IPS-11a (cell line): Measurements from ENCODE around the gene WDR38.
A peak's percentile ranks its signal among the peaks of the same experiment; 100 is the strongest.
"Not testable (repeated sequence)": the region's sequence is repeated elsewhere in the genome, so short reads cannot be mapped to it uniquely, and the experiment has no call there.

Experiments
- H3K4me3 ChIP-seq: one replicate; pipeline ENCODE4 v1.5.1; 2013; ENCODE audit warnings: low read depth, low read length, control low read depth

Gene WDR38

DNA sequence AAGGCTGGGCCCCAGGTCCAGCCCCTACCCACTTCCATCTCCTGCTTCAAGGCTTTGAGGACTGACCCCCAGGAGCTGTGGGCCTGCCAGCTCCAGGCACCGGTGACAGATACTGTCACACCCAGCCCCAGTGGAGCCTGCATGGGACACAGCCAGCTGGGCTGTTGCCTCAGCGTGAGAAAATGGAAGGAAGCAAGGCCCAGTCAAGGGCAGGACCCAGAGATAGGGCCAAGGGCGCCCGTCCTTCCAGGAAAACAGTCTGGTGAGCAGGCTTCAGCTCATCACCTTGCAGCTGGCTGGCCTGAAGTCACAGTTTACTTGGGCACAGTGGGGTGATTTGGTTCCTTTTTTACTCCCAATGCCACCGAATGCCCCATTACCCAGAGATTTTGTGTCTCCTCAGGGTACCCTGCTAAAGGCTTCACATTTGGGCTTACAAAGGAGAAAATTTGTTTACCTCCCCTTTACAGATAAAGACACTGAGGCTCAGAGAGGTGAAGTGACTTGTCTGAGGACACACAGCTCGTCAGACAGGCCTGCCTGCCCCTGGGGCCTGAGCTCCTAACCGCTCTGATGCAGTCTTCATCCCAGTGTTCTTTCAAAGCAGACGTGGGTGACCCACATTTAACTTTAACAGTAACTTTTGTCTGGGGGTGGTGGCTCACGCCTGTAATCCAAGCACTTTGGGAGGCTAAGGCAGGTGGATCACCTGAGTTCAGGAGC lies 21.5 kb upstream of the WDR38 start:
- H3K4me3 ChIP-seq, result no peak overlapping the region

DNA sequence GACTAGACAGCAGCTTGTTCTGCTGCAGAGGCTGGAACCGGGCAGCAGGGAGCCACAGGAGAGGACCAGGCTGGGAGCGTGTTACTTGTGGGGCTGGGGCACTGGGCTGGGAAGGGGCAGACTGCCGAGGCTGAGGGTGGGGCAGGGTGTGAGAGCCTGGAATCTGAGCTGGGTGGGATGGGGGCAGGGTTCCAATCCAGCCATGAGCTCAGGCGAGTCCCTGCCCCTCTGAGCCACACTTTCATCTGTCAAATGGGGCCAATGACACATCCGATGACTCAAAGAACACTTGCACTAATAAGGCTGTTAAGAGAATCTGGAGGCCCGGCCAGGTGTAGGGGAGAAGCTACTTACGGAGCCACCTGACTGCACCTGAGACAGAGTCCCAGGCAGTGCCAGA lies 18.7 kb upstream of the WDR38 start:
- H3K4me3 ChIP-seq, result no peak overlapping the region

DNA sequence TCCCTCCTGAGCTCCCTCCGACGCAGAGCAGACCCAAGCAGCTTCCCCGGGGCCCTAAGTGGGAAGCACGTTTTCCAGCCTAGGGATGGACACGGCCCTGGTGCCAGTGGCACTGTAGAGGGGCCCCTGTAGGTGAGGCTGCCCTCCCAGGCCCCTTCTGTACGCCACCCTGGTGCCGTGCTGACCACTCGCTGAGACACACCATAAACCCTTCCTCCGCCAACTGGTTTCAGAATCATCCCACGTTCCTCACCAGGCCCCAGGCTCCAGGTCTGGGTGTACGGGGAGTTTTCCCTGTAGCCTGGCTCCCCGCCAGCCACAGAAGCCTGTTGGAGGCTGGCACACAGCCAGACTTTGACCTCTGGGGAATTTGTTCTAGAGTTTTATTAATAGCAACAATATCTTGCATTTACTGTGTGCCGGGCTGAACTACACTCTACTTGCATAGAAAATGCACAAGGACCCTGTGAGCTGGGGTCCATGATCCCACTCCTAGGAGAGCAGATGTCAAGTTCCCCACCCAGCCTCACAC lies 18.2 kb upstream of the WDR38 start:
- no peak overlapping the region for H3K4me3 ChIP-seq

DNA sequence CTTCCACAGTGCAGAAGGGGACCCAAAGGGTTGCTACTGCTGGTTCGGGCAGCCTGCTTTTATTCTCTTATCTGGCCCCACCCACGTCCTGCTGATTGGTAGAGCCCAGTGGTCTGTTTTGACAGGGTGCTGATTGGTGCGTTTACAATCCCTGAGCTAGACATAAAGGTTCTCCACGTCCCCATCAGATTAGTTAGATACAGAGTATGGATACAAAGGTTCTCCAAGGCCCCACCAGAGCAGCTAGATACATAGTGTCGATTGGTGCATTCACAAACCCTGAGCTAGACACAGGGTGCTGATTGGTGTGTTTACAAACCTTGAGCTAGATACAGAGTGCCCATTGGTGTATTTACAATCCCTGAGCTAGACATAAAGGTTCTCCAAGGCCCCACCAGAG lies 15.1 kb upstream of the WDR38 start:
- H3K4me3 ChIP-seq, result not testable (repeated sequence)

DNA sequence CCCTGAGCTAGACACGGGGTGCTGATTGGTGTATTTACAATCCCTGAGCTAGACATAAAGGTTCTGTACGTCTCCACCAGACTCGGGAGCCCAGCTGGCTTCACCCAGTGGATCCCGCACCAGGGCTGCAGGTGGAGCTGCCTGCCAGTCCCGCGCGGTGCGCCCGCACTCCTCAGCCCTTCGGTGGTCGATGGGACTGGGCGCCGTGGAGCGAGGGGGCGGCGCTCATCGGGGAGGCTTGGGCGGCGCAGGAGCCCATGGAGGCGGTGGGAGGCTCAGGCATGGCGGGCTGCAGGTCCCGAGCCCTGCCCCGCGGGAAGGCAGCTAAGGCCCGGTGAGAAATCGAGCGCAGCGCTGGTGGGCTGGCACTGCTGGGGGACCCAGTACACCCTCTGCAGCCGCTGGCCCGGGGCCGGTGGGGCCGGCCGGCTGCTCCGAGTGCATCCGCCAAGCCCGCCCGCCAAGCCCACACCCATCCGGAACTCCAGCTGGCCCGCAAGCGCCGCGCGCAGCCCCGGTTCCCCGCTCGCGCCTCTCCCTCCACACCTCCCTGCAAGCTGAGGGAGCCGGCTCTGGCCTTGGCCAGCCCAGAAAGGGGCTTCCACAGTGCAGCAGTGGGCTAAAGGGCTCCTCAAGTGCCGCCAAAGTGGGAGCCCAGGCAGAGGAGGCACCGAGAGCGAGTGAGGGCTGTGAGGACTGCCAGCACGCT lies 14.5 kb upstream of the WDR38 start:
- not testable (repeated sequence) for H3K4me3 ChIP-seq

DNA sequence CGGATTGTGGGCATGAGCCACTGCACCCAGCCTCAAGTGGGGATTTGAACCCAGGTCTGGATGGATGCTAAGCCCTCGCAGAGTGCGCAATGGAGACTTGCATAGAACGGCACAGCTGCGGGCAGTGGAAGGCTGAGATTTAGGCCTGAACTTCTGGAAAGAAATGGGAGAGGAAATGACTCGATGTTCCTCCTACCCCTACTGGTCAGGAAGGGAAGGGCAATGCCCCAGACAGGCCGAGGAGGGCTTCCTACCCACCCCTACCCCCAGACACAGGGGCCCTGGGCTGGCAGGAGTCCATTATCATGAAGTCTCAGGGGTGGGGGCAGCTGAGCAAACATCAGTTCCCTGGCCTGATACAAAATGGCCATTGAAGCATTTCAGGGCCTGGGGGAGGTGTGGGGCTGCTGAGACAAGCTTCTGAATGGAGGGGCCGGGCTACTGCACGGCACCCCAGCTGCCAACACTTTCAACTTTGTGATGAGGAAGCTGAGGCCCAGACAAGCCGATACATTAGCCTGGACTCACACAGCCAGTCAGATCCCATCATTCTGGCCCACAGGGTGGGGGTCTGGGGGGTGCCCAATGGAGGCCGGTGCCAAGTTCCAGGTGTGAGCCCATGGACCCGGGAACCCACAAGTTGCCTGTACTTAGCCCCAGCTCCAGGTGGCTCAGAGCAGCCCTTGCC lies 13.5 kb upstream of the WDR38 start:
- no peak overlapping the region for H3K4me3 ChIP-seq

DNA sequence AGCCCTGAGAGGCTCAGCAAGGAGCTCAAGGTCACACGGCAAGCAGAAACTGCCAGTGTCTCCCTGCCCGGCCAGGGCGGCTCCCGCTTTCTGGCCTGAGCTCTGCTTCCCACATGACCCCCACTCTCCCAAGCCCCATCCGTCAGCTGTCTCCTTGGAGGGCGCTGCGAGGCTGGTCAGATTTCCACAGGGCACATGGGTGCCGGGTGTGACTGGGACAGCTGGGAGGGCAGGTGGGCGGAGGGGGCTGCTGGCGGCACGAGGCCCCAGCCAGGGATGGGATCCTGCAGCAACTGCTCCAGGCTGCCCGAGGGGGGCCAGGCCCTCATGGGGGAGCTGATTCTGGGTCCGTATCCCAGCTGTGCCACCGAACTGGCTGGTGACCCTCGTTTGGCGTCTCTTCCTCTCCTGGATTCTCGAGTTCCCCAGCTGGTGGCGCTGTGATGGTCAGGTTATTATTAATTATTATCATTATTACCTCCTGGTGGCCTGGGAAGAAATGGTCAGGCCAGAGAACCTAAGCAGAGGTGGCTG lies 12.9 kb upstream of the WDR38 start:
- no peak overlapping the region for H3K4me3 ChIP-seq

DNA sequence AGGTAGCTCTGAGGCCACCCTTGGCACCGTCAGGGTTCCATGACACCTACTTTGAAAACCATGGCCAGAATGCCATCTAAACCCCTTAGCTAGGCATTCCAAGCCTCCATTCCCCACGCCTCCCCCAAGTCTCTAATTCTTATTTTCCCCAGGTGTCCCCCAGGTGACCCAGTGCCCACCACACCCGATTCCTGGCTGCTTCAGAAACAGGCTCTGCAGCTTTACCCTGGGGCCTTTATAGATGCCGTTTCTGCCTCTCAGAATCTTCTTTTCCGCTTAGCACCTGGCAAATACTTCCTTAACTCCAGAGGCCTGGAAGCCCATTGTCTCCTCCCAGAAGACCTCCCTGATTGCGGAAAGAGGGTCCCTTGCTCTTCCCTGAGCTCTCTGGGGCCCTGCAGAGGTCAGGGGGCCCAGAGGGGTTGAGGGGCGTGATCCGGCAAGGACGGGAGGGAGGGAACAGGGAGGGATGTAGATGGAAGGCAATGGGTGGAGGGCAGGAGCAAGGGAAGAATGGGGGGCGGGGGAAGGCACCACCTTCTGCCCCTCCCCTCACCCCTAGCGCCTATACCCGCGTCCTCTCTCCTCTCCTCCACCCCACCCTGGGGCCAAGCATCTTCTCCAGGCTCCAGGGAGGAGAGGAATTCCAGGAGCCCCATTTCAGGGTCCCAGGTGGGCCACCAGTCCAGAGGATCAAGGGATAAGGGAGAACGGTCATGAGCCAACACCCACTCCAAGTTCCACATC lies 12.0 kb upstream of the WDR38 start:
- no peak overlapping the region for H3K4me3 ChIP-seq

DNA sequence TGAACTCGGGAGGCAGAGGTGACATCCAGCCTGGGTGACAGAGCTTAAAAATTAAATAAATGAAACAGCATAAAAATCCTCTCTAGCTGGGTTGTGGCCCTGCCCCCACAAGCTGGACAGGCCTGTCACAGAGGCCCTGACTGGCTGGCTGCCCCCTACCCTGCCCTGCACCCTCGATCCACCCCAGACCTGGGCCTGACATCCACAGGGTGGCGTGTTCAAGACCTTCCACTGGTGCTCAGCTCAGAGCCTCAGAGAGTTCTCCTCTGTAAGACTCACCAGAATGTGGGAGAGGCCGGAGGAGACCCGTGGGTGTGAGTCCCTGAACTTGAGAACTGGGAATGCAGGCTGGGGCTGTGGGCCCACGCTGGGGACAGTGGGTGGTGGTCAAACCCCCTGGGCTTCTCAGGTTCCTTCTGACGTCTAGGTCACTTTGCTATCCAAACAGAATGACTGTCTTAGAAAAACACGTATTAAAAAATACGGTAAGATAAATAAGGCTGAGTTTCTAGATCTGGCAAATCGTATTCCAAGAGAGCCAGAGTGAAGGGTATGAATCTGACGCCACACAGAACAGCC lies 9.7 kb upstream of the WDR38 start:
- no peak overlapping the region for H3K4me3 ChIP-seq

DNA sequence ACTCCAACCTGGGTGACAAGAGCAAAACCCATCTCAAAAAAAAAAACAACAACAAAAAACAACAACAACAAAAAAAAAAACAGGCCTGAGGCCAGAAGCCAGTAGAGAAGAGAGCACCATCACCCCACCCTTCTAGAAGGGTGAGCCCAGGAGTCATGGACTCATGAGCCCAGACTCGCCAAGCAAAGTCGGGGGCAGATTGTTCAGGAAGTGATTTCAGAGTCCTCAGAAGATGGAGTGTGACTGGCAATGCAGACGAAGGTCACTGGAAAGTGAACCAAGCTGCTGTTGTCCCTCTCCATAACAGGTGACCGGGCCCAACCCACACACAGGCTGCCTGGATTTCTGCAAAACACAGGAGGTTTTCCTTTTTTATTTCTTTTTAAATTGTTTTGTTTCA lies 9.0 kb upstream of the WDR38 start:
- no peak overlapping the region for H3K4me3 ChIP-seq

DNA sequence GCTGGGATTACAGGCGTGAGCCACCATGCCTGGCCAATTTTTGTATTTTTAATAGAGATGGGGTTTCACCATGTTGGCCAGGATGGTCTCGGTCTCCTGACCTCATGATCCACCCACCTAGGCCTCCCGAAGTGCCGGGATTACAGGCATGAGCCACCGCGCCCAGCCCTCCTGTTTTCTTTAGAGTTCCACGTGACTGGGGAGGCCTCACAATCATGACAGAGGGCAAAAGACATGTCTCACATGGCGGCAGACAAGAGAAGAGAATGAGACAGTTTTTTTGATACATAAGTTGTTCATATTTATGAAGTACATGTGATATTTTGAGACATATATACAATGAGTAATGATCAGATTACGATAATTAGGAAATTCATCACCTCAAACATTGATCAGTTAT lies 6.8 kb upstream of the WDR38 start:
- H3K4me3 ChIP-seq, result not testable (repeated sequence)

DNA sequence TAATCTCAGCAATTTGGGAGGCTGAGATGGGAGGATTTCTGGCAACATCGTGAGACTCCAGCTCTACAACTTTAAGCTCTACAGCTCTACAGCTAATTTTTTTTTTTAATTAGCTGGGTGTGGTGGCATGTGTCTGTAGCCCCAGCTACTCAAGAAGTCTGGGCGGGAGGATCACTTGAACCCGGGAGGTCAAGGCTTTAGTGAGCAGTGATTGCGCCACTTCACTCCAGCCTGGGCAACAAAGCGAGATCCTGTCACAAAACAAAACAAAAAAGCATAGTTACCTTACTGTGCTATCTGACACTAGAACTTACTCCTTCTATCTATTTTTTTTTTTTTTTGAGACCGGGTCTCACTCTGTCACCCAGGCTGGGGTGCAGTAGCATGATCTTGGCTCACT lies 6.3 kb upstream of the WDR38 start:
- H3K4me3 ChIP-seq, result no peak overlapping the region

DNA sequence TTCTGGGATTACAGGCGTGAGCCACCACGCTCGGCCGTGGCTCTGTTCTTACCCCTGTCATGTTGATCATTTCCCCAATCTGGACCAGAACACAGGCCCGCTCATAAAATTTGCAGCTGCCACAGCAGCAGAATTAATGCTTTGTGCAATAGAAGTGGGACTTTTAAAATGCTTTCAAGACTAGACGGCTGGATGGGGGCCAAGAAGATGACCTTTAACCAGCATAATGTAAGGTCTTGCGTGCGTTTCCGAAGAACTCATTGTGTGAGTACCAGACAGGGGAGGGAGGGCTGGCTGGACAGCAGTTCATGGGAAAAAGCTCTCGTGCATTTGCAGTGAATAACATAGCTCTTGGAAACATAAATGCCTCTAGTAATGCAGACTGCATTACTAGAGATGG lies 3.5 kb upstream of the WDR38 start:
- H3K4me3 ChIP-seq, result no peak overlapping the region

DNA sequence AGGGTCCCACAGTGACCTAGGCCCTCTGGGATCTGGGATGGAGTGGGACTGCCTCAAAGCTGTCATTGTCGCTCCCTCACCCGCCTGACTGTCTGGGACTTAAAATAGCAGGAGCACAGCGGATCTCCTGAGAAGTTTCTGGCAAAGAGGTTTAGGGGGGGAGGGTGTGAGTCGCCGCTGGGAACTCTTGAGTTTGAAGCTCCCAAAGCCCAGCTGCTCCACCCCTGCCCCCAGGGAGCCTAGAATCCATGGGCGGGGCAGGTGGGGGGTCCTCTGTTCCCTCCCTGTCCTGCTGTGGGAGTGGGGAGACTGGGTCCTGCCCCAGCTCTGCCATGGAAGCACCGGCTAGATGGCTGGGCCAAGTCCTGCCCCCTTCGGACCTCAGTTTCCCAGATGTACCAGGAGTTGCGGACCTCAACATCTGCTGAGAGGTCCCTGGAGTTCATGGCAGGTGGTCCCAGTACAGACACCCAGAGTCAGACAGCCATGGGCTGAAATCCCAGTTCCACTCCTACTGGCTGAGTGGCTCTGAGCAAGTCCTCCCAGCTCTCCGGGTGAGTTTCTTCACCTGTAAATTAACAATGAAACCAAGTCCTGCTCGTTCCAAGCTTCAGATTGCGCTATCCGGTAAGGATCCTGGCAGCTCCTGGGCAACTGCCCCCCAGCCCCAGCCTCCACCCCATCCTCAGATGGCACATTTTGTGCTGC lies 985 bp upstream of the WDR38 start:
- no peak overlapping the region for H3K4me3 ChIP-seq

DNA sequence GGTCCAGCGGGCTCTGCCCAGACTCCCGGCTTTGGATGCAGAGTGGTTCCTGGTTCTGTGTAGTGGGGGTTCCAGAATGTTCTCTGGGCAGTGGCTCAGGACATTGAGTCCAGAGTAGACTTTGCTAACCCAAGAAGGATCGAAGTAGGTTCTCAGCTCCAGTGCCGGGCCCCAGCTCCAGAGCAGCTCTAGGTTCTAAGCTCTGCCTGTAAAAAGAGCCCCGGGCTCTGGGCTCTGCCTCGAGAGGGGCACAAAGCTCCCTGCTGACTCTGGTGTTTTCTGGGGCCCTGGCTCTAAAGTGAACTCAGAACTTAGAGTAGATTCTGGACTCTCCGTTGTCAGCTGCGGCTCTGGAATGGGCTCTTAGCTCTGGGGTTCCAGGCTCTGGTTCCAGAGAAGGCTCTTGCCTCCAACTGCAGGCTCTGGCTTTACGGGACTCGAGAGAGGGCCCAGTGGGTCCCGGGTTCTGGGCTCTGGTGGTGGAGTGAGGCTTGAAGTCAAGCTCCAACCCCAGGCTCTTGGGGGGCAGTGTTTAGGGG lies 414 bp downstream of the WDR38 start:
- H3K4me3 ChIP-seq, result peak overlapping the region; percentile 27

DNA sequence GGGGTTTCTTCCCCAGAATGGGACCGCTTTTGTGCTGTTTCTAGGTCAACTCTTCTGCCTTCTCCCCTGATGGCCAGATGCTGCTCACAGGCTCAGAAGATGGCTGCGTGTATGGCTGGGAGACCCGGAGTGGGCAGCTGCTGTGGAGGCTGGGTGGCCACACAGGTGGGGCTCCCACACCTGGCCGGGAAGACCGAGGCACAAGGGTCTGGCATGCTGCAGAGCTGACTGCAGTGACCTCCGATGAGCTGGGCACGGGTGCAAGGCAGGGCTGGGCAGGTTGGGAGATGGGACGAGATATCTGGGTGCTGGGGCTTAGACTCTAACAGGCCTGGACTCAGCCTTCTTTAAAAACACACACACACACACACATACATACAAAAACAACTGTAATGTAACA lies 901 bp downstream of the WDR38 start:
- no peak overlapping the region for H3K4me3 ChIP-seq

DNA sequence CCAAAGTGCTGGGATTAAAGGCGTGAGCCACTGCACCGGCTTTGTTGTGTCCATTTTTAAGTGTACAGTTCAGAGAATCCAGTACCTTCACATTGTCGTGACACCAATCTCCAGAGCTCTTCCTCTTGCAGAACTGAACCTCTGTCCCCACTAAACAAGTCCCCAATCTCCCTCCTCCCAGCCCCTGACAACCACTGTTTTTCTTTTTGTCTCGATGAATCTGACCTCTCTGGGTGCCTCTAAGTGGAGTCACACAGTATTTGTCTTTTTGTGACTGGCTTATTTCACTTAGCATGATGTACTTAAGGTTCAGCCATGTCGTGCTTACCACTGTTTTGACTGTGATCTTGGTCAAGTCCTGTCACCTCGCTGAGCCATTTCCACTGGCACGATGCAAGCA lies 1.6 kb downstream of the WDR38 start:
- no peak overlapping the region for H3K4me3 ChIP-seq

DNA sequence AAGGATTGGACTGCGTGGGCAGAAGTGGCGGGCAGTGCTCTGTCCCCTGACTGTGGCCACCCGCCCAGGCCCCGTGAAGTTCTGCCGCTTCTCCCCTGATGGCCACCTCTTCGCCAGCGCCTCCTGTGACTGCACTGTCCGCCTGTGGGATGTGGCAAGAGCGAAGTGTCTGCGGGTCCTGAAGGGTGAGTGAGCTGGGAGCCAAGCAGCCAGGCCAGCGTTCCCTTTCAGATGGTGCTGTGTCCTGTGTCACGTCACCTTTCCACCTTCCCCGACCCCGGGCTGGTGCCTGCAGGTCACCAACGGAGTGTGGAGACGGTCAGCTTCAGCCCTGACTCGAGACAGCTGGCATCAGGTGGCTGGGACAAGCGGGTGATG lies 2.3 kb downstream of the WDR38 start:
- H3K4me3 ChIP-seq, result no peak overlapping the region

DNA sequence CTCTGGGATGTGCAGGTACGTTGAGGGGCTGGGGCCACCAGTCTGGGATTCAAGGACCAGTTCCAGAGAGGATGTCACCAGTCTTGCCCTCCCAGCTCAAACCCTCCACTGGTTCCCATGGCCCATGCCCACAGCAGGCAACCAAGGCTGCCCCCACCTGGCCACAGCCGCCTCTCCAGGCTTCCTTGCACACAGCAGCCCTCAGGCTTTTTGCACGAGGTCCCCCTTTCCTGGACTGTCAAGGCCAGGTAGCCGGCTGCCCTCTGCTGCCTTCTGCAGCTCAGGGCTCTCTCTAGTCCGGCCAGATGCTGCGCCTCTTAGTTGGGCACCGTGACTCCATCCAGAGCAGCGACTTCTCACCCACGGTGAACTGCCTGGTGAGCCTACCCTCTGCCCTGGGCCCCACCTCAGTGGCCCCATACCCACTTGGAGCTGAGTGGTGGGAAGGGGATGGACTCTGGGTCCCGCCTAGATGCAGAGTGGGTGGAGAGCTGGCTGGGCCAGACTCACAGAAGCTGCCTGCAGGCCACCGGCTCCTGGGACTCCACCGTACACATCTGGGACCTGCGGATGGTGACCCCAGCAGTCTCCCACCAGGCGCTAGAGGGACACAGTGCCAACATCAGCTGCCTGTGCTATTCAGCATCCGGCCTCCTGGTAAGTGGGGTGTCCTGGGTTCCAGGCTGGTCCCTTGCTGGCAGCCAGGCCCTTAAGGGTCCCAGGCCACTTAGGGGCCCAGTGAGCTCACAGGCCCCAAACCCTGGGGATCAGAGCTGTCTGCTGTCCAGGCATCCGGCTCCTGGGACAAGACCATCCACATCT lies 2.9 kb downstream of the WDR38 start:
- no peak overlapping the region for H3K4me3 ChIP-seq
